KBM-7 (cell line): ENCODE data around the gene SCUBE3.
A peak's percentile ranks its signal among the peaks of the same experiment; 100 is the strongest.

Experiments
- DNase-seq: peaks from one replicate; pipeline ENCODE4 v3.0.0-alpha.2; 2015
- in situ Hi-C: fragments of 300-500 bp; cut with MboI; formaldehyde crosslinking; loops from 2 replicates; pipeline ENCODE4 v1.14.3; 2020; ENCODE audit warnings: low sequenced_read_pairs, low pct_unique_long_range_greater_than_20kb, mixed read lengths

The SCUBE3 gene

DNA sequence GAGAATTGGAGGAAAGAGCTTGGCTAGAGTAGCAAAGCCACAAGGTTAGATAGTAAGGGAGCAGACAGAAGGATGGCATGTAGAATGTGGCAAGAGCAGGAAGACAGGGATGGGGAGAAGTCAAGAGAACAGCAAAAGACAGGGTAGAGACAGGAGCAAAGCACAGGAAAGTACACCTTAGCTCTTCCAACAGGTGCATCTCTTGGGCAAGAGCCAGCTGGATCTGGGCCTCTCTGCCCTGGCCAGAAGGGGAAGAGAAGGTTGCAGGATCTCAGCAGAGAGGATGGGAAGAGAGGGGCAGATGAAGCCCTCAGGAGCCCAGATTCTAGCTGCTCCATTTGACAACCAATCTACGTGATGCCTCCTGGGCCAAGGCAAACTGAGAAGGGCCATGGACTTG is 16.7 kb downstream of the SCUBE3 start:
- in situ Hi-C loops = loop anchor here (10.0 kb wide), 1 partner anchor 246 kb away; no protein-coding TSS in a partner anchor
- DNase-seq = no peak

DNA sequence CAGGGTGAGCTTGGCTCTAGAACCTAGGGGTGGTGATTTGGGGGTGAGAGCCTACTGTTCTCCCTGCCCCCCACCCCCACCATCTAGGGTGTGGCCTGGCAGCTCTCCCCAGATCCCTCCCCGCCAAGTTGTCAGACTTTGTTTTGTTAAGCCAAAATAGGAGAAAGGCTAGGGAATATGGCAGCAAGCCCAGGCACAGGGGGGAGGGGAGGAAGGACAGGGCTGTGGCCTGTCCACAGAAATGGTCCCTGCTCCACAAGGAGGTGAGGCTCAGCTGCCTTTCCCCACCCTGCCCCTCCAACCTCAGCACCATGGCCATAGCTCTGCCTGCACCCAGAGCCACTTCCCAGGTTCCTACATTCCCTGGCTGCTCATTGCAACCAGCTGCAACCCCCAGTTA is 17.2 kb downstream of the SCUBE3 start:
- in situ Hi-C loops = loop anchor here (10.0 kb wide), 1 partner anchor 246 kb away; no protein-coding TSS in a partner anchor
- no peak for DNase-seq

DNA sequence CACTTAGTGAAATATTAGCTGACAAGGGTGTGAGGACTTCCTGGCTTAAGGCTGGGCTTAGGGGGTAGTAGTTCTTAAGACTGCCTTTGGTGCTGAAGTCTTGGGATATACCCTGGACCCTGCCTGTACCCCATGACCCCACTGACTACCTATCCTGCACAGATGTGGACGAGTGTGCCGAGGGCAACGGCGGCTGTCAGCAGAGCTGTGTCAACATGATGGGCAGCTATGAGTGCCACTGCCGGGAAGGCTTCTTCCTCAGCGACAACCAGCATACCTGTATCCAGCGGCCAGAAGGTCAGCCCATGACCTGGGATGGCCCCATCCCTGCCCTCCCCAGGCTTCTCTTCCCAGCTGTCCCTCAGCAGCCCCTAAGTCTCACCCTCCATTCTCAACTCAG is 17.8 kb downstream of the SCUBE3 start:
- no peak for DNase-seq
- in situ Hi-C loops = loop anchor here (10.0 kb wide), 1 partner anchor 247 kb away; no protein-coding TSS in a partner anchor

DNA sequence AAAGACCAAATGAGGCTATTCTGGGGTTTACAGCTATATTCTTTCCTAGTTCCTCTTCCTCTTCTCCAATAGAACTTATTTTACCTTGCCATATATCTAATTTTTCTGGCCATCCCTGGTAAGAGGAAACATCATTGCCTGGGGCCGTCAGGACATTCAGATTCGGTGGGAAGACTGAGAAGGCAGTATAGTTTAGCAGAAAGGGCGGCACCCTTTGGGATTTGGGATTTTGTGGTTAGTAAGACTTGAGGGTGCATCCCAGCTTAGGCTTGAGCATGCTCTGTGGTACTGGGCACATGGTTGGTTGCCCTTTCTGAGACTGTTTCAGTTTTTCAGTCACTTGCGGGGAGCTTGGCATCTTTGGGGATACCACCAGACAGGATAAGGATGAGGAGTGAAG is 21.1 kb downstream of the SCUBE3 start:
- in situ Hi-C loops = loop anchor here (10.0 kb wide), 1 partner anchor 250 kb away; no protein-coding TSS in a partner anchor
- no peak for DNase-seq

DNA sequence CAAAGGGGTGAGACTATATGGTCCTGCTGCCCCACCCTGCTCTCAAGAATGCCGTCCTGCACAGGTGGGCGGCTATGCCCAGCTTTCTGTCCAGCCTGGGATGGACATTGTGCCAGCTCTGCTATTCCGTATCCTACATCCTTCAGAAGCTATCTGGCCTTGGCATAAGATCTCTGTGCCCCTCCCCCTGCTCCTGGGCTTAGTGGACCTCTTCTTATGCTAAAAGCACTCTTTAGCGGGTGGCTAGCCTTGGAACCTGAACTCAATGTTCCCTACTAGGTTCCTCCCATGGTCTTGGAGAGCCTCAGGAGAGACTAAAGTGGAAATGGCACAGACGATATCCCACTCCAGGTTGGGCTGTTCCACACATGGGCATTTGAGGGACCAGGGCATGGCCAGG is 22.5 kb downstream of the SCUBE3 start:
- in situ Hi-C loops = loop anchor here (10.0 kb wide), 1 partner anchor 251 kb away; no protein-coding TSS in a partner anchor
- no peak for DNase-seq

DNA sequence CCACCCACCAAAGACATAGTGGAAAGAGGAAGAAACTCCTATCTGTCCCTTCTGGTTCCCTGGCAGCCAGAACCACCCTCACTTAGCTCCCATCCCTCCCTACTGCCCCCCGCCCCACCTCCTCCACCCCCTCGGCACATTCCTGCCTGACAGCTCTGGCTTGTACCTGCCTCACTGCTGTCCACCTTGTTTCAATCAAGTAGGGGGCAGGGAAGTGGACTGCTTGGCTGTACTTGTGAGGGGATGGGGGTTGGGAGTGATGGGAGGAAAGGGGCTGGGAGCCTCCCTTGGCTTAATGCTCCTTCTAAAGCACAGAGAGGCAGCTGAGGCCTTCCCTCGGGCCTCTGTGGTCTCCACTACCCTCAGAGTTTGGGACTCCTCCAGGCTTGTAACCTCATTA is 23.7 kb downstream of the SCUBE3 start:
- in situ Hi-C loops = loop anchor here (10.0 kb wide), 1 partner anchor 253 kb away; no protein-coding TSS in a partner anchor
- DNase-seq = no peak

DNA sequence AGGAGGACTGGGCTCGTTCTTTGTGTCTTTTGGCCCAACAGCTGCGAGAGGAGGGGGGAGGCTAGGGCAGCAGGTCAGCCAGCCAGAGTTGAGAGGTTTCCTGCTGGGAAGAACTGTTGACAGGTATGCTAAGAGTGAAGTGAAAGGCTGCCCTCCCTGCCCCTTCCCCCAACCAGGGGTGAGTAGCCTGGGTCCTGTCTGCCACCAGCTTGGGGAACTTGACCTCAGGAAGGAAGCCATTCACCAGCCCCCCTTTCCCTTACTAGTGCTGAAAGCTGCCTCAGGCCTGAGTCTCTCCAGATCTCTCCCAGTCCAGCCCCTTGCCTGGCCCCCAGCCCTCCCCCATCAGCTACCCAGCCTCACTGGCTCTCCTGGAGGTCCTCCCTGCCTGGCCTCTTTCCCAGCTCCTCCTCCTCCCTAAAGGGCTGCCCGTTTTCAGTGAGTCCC is 25.1 kb downstream of the SCUBE3 start:
- in situ Hi-C loops = loop anchor here (10.0 kb wide), 1 partner anchor 254 kb away; no protein-coding TSS in a partner anchor
- DNase-seq = peak; percentile 18

DNA sequence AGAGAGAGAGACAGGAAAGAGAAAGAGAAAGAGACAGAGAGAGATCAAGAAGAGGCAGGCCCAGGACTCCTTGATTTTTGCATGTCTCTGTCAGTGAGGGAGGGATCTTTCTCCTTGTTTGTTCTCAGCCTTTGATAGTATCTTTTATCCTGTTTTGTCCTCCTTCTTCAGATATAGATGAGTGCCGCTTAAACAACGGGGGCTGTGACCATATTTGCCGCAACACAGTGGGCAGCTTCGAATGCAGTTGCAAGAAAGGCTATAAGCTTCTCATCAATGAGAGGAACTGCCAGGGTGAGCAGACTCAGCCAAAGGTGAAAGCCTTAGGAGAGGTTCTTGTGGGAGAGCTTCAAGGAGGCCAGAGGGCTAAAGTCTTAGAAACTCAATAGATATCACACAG is 25.8 kb downstream of the SCUBE3 start:
- in situ Hi-C loops = loop anchor here (10.0 kb wide), 1 partner anchor 255 kb away; no protein-coding TSS in a partner anchor
- no peak for DNase-seq

DNA sequence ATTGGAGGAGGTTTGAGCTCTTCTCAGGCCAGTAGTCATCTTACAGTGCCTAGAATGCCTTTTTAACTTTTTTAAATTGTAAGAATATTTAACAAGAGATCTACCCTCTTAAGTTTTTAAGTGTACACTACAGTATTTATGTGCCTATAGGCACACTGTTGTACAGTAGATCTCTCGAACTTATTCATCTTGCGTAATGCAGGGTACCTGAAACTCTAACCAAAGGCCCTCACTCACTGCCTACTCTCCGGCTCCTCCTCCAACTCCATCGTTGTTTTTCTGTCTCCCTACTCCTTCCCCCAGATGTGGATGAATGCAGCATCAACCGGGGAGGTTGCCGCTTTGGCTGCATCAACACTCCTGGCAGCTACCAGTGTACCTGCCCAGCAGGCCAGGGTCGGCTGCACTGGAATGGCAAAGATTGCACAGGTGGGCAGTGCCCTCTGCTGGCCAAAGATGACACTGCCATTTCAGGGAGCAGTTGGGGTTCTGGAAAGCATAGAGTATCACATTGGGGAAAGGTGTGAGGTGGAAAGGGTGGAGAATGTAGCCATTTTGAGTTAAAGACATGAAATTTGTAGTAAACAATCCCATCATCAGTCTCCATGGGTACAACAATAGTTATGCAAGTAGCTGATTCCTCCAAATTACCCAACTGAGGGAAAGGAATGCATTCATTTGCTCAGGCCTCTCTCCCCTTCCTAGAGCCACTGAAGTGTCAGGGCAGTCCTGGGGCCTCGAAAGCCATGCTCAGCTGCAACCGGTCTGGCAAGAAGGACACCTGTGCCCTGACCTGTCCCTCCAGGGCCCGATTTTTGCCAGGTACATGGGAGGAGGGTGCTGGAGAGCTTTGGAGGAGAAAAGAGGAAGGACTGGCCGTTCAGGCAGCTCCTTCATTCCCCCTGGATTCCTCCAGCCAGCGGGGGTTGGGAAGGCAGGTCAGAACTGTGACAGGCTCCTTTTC is 27.4 kb downstream of the SCUBE3 start:
- in situ Hi-C loops = no loop called here
- DNase-seq = peak; percentile 77

DNA sequence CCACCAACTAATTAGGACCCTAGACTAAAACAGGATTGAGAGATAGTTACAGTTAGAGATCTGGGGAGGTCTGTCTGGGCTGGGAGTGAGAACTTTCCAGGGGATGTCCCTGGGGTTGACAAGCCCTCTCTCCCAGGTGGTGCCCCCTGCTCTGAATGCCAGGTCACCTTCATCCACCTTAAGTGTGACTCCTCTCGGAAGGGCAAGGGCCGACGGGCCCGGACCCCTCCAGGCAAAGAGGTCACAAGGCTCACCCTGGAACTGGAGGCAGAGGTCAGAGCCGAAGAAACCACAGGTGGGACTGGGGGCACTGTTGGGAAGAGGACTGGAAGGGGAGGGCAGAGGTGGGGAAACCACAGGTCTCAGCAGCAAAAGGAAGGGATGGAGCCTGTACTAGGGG is 28.7 kb downstream of the SCUBE3 start:
- DNase-seq = no peak
- in situ Hi-C loops = no loop called here

DNA sequence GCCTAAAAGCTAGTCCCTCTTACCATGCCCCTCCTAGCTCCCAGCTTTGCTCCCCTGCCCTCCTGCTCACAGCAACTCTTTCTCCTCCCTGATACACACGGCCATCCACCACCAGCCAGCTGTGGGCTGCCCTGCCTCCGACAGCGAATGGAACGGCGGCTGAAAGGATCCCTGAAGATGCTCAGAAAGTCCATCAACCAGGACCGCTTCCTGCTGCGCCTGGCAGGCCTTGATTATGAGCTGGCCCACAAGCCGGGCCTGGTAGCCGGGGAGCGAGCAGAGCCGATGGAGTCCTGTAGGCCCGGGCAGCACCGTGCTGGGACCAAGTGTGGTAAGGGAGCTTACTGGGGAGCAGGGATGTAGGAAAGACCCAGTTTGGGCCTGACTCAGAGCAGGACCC is 29.1 kb downstream of the SCUBE3 start:
- in situ Hi-C loops = no loop called here
- DNase-seq = no peak

DNA sequence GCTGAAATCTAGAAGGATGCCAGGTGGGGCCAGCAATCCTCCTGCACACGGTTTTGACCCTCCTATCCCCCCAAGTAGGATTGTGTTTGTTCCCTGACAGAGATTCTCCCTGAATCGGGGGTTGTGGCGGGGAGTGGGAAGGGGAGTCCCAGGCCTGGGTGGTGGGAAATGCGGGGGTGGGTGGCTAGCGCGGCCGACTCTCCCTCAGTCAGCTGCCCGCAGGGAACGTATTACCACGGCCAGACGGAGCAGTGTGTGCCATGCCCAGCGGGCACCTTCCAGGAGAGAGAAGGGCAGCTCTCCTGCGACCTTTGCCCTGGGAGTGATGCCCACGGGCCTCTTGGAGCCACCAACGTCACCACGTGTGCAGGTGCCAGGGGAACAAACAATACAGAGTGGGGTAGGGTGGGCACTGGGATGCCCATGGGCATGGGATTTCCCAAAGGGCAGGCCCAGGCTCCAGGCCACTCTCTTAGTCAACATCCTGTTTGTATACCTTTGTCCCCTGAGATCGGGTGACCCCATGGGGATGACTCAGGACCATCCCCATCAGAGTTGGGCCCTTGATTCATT is 29.7 kb downstream of the SCUBE3 start:
- in situ Hi-C loops = no loop called here
- DNase-seq = no peak

DNA sequence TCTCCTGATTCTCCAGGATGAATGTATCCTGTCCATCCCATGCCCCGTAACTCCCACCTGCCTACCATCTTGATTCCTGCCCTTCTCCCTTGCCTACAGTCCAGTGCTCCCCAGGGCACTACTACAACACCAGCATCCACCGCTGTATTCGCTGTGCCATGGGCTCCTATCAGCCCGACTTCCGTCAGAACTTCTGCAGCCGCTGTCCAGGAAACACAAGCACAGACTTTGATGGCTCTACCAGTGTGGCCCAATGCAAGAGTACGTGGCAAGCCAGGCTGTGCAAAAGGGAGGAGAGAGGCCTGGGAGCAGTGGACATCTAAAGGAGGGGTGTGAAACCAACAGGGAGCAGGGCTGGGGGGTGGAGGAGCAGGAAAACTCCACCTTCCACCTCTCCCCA is 30.8 kb downstream of the SCUBE3 start:
- in situ Hi-C loops = no loop called here
- no peak for DNase-seq

DNA sequence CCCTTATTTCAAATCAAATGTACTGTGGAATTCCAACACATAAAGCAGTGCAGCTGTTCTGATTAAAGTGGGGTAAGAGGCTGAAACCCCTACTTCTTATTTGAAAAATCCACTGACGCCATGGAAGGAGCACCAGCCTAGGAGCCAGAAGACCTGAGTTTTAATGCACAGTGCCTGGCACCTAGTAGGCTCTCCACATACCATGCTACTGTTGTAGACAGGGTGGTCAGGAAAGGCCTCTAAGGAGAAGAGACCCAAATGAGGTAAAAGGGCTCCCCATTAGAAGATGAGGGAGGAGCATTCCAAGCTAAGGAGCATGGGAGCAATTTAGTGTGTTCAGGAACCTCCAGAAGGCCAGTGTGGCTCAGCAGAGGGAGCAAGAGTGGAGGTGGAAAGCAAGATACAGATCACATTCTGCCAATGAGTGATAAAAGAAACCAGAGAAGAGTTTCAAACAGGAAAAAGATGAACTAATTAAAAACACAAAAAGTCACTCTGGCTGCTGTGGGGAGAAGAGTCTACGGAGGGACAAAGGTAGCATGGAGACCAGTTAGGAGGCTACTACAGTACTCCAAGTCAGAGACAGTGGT is 34.0 kb downstream of the SCUBE3 start:
- DNase-seq = no peak
- in situ Hi-C loops = no loop called here

DNA sequence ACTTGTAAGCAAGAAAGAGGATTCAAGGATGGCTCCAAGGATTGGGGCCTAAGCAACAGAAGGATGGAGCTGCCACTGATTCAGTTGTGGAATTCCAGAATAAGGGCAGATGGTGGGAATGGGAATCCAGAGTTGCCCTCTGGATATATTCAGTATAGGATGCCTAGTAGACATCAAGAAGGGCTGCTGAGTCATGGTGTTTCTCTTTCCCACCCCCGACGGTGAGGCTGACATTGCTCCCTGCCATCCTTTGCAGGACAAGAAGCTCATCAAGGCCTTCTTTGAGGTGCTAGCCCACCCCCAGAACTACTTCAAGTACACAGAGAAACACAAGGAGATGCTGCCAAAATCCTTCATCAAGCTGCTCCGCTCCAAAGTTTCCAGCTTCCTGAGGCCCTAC is 34.5 kb downstream of the SCUBE3 start:
- in situ Hi-C loops = no loop called here
- DNase-seq = no peak

DNA sequence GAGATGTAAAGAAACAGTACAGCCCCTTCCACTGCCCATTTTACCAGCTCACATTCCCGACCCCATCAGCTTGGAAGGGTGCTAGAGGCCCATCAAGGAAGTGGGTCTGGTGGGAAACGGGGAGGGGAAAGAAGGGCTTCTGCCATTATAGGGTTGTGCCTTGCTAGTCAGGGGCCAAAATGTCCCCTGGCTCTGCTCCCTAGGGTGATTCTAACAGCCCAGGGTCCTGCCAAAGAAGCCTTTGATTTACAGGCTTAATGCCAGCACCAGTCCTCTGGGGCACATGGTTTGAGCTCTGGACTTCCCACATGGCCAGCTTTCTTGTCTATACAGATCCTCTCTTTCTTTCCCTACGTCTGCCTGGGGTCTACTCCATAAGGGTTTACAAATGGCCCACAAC is 35.2 kb downstream of the SCUBE3 start:
- in situ Hi-C loops = no loop called here
- DNase-seq = no peak

DNA sequence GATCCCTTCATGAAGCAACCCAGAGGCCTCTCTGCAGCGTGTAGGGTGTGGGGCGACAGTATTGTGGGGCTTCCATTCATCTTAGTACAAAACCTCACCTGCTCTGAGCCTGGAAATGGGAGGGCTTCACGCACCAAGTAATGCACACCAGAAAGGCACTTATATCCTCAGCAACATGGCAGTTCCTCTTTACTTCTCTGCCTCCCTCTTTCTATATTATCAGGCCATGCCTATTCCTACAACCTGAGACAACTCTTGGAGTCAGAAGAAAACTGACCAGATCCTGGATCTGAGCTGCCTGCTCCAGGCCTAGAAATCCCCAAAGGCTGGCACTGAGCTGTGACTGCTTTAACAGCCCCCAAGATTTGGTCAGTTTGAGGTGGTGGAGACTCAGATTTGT is 38.2 kb downstream of the SCUBE3 start:
- DNase-seq = no peak
- in situ Hi-C loops = no loop called here

DNA sequence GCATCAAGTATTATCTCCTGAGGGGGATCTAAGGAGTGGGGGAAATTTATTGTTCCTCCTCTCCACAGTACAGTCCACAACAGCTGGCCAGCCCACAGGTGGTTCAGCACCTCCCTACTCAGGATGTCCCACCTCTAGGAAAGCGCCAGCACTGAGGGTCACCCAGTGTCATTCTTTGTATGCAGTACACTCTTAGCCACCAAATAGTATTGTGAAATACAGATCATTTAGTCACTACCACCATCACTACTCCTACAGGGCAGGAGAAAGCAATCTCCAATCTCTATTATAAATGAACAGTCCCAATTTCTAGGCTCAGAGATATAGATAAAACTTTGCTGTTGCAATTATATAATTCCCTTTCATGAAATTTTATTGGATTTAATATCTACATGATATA is 39.5 kb downstream of the SCUBE3 start:
- no peak for DNase-seq
- in situ Hi-C loops = no loop called here

DNA sequence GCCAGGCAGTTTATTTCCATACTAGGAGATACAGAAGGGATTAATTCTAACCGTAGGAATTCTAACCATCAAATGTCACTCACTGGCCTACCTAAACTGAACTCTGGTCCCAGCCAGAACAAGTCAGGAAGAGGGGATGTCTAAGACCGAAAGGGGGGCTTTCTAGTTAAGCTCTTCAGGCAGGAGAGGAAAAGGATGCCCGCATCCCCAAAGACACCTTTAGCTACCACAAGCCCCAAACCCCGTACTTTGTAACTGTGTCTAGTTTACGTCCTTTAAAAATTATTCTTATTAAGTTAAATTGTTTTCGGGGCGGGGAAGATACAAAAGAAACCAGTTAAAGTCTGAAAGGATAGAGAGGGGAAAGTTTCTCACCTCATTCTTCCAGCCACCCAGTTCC is 44.6 kb downstream of the SCUBE3 start:
- in situ Hi-C loops = no loop called here
- no peak for DNase-seq

DNA sequence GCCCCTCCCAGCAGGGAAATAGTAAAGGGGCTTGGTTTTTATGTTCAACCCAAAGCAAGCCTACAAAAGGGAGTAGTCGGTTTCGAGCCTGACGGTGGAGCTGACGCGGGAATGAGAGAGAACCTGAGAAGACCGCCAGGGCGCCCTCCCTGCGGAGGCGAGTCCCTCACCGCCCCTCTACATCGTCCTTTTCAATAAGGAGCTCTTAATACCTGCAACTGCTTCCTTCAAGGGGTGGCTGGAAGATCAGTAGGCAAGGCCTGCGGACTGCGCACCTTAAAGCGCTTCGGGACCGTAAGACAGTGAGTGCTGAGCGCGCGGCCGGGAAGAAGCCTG is 45.1 kb downstream of the SCUBE3 start:
- in situ Hi-C loops = no loop called here
- DNase-seq = no peak
